HG03066 (cell line): ENCODE measurements around the gene ELF3.
"Not testable (repeated sequence)": the region's sequence is repeated elsewhere in the genome, so short reads cannot be mapped to it uniquely, and the experiment has no call there.

Experiments
- ATAC-seq: cut with Tn5 transposase; IDR thresholded peaks from one replicate; pipeline ENCODE4 v1.9.1; 2021; ENCODE audit warnings: low read depth; ENCODE audit not compliant: unreplicated experiment

The ELF3 gene

DNA sequence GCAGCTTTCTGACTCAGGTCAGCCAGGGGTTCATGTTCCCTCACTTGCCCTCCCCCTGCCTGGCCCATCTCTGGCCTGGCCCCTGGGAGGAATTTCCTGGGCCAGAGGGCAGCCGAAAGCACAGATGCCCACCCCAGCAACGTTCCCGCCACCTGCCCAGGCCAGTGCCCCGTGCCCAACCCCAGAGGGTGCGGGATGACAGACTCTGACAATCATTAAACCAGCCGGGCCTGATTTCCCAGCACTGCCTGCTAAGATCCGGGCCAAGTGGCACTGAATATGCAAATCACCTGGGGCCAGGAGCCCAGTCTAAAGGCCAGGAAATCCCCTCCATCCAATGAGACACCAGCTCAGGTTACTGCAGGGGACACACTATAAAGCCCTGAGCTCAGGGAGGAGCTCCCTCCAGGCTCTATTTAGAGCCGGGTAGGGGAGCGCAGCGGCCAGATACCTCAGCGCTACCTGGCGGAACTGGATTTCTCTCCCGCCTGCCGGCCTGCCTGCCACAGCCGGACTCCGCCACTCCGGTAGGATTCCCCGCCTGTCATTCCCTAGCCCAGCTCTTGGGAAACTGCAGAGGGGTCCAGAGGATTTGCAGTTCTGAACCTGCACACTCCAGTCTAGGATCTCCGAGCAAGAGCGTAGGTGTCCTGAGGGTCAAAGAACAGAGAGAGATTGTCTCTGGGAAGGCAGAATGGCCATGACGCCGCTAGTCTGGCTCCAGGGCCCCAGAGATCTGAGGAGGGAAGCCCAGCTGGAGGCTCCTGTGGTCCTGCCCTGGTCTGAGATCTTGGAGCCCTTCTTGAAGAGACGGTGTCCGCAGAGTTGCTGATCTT lies at the start of gene ELF3:
ELF3 (plus strand) TSS at position 408 of the 836 bp plus-strand sequence. CDS start 550 bp downstream, outside the sequence.
- peak; percentile 88 for ATAC-seq

- ATAC-seq: not testable (repeated sequence)
These were observed 48.0 kb upstream of the ELF3 start for GRCh38 chr1:201962382-201962781.

DNA sequence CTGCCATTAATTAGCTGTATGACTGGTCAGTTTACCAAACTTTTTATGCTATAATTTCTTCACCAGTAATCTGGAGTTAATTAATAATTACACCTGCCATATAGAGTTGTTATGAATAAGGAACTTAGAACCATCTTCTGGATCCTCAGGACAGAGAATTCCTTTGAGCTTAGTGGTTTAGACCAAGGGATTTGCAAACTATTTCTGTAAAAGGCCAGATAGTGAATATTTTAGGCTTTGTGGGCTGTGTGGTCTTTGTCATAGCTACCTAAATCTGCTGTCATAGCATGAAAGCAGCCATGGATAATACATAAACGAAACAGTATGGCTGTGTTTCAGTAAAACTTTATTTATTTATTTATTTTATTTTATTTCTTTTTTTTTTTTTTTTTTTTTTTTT lies 46.1 kb upstream of the ELF3 start:
- no peak for ATAC-seq

- ATAC-seq: no peak
These were observed 44.2 kb upstream of the ELF3 start for GRCh38 chr1:201966171-201966570.

DNA sequence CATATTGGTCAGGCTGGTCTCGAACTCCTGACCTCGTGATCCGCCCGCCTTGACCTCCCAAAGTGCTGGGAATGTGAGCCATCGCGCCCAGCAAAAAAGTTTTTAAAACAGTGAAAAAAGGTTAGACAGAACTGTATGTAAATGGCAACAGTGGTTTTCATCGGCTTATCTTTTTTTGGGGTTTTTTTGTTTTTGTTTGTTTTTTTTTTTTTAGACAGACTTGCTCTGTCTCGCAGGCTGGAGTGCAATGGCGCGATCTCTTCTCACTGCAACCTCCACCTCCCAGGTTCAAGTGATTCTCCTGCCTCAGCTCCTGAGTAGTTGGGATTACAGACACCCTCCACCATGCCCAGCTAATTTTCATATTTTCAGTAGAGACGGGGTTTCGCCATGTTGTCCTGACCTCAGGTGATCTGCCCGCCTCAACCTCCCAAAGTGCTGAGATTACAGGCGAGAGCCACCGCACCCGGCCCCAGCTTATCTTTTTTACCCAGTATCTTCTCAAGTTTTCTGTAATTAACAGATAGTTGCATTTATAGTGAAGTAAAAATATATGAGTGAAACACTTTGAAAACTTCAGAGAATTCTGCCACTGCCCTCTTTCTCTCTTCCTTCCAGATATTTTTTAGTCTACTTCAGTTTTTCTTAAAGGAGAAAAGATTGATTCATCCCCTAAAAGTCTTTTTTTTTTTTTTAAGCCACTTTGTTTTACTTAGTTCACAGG lies 42.0 kb upstream of the ELF3 start:
- no peak for ATAC-seq

GRCh38 chr1:201970334-201971159 lies 39.8 kb upstream of the ELF3 start:
- ATAC-seq: no peak

- peak; percentile 25 for ATAC-seq
These were observed 28.2 kb upstream of the ELF3 start for GRCh38 chr1:201982082-201982622.

DNA sequence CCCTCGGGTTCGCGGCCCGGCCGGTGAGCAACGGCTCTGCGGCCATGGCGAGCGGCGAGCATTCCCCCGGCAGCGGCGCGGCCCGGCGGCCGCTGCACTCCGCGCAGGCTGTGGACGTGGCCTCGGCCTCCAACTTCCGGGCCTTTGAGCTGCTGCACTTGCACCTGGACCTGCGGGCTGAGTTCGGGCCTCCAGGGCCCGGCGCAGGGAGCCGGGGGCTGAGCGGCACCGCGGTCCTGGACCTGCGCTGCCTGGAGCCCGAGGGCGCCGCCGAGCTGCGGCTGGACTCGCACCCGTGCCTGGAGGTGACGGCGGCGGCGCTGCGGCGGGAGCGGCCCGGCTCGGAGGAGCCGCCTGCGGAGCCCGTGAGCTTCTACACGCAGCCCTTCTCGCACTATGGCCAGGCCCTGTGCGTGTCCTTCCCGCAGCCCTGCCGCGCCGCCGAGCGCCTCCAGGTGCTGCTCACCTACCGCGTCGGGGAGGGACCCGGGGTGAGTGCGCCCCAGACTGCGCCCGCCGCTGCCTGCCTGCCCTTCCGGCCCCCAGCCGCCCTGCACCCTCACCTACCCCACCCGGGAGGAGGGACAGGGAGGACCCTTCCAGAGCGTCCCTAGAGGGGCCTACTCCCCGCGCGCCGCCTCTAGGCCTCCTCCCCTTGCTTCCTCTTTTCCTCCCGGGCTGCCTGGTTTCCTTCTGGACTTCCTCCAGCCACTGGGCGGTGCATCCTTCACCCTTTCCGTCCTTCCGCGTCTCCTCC lies 27.6 kb upstream of the ELF3 start, which contains the start of gene RNPEP:
RNPEP (plus strand) TSS at position 26 of the 757 bp plus-strand sequence; CDS start at position 45, 19 bp downstream.
- peak; percentile 68 for ATAC-seq

DNA sequence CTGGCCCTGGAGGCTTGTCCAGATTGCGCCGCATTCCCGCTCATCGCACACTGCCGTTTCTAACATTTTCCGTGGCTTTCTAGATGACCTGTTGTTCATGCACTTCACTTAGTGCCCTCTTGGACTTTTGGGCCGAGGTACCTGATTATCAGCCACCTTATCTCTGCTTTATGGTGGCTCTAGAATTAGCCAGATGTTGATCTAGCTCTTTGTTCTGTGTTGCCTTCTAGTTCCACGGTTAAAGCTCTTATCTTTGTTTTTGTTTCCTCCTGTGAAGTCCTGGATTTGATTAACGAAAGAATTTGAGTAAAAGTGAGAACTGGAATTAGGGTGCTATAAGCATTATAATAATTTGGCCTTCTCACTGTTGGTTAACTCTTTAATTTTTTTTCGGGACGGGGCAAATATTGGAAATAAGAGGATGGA lies 27.0 kb upstream of the ELF3 start:
- ATAC-seq: no peak

DNA sequence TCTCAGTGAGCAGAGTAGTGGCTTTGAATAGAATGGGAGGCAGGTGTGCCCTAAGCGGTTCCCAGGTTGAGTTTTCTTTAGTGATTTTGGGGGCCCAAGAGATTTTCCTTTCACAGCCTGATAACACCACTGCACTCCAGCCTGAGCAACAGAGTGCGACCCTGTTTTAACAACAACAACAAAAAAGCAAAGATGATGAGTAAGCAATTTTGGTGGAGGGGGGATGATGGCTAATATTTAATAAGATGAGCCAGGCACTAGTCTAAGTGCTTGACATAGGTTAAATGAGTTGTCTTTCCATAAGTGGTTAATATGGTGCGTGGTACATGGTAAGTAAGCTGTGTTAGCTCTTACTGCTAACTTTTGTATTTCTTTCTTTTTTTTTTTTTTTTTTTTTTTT lies 25.9 kb upstream of the ELF3 start:
- ATAC-seq: no peak

- ATAC-seq: no peak
These were observed 25.0 kb upstream of the ELF3 start for GRCh38 chr1:201985355-201985754.

- no peak for ATAC-seq
These were observed 21.8 kb upstream of the ELF3 start for GRCh38 chr1:201988601-201989000.

- no peak for ATAC-seq
These were observed 20.8 kb upstream of the ELF3 start for GRCh38 chr1:201989354-201990128.

DNA sequence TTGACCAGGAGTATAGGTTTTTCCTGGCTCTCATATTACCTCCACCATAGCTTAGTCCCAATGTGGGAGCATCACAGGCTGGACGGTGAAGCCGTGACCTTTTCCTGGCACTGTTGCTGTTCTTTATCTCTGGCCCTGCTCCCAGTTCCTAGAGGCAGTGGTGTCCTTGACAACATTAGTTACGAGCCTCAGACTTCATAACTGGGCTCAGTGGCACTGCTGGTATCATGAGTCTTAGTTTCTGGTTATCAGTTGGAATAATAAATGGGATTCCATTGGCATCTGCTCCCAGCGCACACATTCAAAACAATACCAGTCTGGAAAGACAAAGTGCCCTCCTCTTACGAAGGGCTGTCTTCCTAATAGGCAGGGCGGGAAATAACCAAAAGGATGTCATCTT lies 20.0 kb upstream of the ELF3 start:
- no peak for ATAC-seq

GRCh38 chr1:201999625-202000238 lies 10.7 kb upstream of the ELF3 start:
- ATAC-seq: no peak

DNA sequence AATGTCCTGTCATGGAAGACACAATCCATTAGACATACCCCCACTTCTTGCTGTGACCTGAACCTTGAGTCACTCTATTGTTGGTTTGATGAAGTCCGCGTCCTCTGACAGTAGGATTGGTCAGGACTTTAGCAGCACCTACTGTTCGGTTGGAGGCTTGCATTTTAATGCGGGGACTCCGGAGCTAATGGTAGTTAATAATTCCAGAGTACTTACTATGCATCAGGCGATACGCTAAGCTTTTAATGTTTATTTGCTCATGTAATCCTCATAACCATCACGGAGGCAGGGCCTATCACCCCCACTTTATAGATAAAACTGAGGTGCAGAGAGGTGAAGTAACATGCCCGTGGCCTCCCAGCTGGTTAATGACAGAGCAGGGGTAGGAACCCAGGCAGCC lies 7.9 kb upstream of the ELF3 start:
- ATAC-seq: no peak

DNA sequence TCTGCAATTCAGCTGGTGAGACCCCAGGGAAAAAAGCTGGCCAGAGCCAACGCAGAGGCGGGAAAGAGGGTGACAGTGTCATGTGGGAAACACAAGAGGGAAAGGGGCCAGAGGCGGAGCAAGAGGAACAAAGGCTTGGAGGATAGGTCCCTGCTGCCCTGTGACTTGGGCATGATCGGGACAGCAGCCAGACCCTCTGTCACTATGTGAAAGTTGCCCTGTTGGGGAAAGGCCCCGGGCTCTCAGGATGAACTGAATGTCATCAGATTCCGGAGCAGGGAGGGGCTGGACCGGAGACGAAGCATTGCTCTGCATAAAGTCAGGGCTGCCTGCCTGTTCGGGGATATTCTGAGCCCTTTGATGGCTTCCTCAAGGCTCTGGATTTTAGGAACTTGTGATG lies 5.7 kb upstream of the ELF3 start:
- ATAC-seq: no peak

- ATAC-seq: no peak
These were observed 4.4 kb upstream of the ELF3 start for GRCh38 chr1:202005958-202006357.

DNA sequence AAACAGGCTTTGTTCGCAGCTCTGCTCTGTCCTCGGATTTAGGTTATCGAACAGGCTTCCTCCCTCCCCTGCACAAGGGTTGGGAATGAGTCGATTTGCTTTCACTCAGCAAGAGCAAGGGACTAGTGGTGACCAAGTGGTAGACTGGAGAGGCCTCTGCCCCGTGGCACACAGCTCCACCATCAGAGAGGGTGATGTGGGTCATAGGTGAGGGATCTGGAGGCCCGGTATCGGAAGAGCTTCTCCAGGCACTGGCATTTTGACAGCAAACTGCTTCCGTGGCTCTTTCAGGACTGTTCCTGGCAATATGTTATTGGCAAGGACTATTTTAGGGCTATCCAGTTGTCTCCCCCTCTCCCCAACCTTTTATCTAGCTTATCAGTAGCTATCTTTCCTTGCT lies 3.1 kb upstream of the ELF3 start:
- ATAC-seq: no peak
